ENCODE data around the gene MAST2. TPM values are rescaled to one million over a fixed set of nuclear protein-coding genes. Genes with fewer than 3 reads are reported as not detected.
A peak's percentile ranks its signal among the peaks of the same experiment; 100 is the strongest.

Gene MAST2
- total and polyA plus RNA-seq, 9 of the 15 experiments (the other 6 are each of a cell fraction or from before 2014, with no cell fraction given) = 0.73 to 32.0 (median 17.8) TPM

- TF ChIP-seq KLF13 (tag; IDR thresholded peaks at IDR 0.05; ENCODE audit: borderline replicate concordance, low read depth) = no peak
- TF ChIP-seq NR4A1 (CRISPR knock-in tag; IDR thresholded peaks at IDR 0.05) = no peak
- TF ChIP-seq NR4A1 (tag; IDR thresholded peaks at IDR 0.05) = no peak
- TF ChIP-seq MLLT1 (IDR thresholded peaks at IDR 0.05) = no peak
- no peak for TF ChIP-seq TRIM24 (IDR thresholded peaks at IDR 0.05)
- no peak for TF ChIP-seq UBTF (IDR thresholded peaks at IDR 0.05; ENCODE audit: borderline replicate concordance in 1 of 2, low read depth in 2 of 2, low read length in 2 of 2)
- no peak for TF ChIP-seq KAT8 (IDR thresholded peaks at IDR 0.05; ENCODE audit: low read depth)
- no peak for TF ChIP-seq SMARCB1 (IDR thresholded peaks at IDR 0.05; ENCODE audit: insufficient read length, low read depth)
- no peak for TF ChIP-seq PHF20 (IDR thresholded peaks at IDR 0.05; ENCODE audit: partially characterized antibody)
- no peak for TF ChIP-seq ARNT (IDR thresholded peaks at IDR 0.05)
- TF ChIP-seq CEBPB (tag; IDR thresholded peaks at IDR 0.05) = no peak
- peak; percentile 39; the same call in 1 of the 2 replicates for TF ChIP-seq DDX20 (tag; IDR thresholded peaks at IDR 0.05; ENCODE audit: low read depth)
- no peak for TF ChIP-seq PPARD (CRISPR knock-in tag; IDR thresholded peaks at IDR 0.05)
- TF ChIP-seq ZNF165 (CRISPR knock-in tag; IDR thresholded peaks at IDR 0.05; ENCODE audit: borderline replicate concordance) = no peak
- peak; percentile 58; the same call in 1 of the 2 replicates for TF ChIP-seq MXI1 (IDR thresholded peaks at IDR 0.05; ENCODE audit: low read depth, low read length)
- TF ChIP-seq FOSL1 (tag; conservative IDR thresholded peaks at IDR 0.05) = no peak
- no peak for TF ChIP-seq STAT5A (IDR thresholded peaks at IDR 0.05; ENCODE audit: borderline replicate concordance, low read length)
- no peak for TF ChIP-seq ZNF280A (IDR thresholded peaks at IDR 0.05; ENCODE audit: low read depth, partially characterized antibody)
- TF ChIP-seq ZBTB33 (CRISPR knock-in tag; IDR thresholded peaks at IDR 0.05) = no peak
- TF ChIP-seq TCFL5 (CRISPR knock-in tag; conservative IDR thresholded peaks at IDR 0.05) = no peak
- no peak for TF ChIP-seq XRCC3 (IDR thresholded peaks at IDR 0.05)
- peak; percentile 65 for TF ChIP-seq L3MBTL2 (IDR thresholded peaks at IDR 0.05)
- no peak for TF ChIP-seq SAP30 (IDR thresholded peaks at IDR 0.05; ENCODE audit: borderline replicate concordance, insufficient read depth, low read depth, low read length, poor library complexity, severe bottlenecking)
These were observed 250.3 kb downstream of the MAST2 start (continued) for GRCh38 chr1:46053734-46054133.
